Activated B cell treated with CpG ODN at 0.5 μM for 24 hours (primary cell): ENCODE measurements around the gene MGAT4B. TPM values are rescaled to one million over a fixed set of nuclear protein-coding genes. Genes with fewer than 3 reads are reported as not detected.

Source experiments
- ATAC-seq: fragments of 200-7000 bp; cut with Tn5 transposase; one replicate; pipeline ENCODE4 v1.10.0; 2021; ENCODE audit warnings: low read depth, mild to moderate bottlenecking, moderate library complexity
- CTCF ChIA-PET: fragments of 350-600 bp; sonication (Branson Sonifier 250); formaldehyde crosslinking; loops from one replicate; lab custom pipeline; 2021; ENCODE audit warnings: antibody characterized with exemption; lab: Charles Lee
- POLR2A ChIA-PET: fragments of 350-600 bp; sonication (Branson Sonifier 250); formaldehyde crosslinking; loops from one replicate; lab custom pipeline; 2021; ENCODE audit warnings: antibody characterized with exemption; lab: Charles Lee
- DNase-seq: peaks from one replicate; pipeline ENCODE4 v3.0.0; 2022
- H3K27ac Mint-ChIP-seq: one replicate; pipeline ENCODE4 v1.8.0; 2020; ENCODE audit warnings: mixed read lengths
- H3K27me3 Mint-ChIP-seq: one replicate; pipeline ENCODE4 v1.8.0; 2021; ENCODE audit warnings: mixed read lengths
- H3K36me3 Mint-ChIP-seq: one replicate; pipeline ENCODE4 v1.8.0; 2021; ENCODE audit warnings: low read depth, mixed read lengths
- H3K4me1 Mint-ChIP-seq: one replicate; pipeline ENCODE4 v1.8.0; 2021; ENCODE audit warnings: mixed read lengths
- H3K4me3 Mint-ChIP-seq: one replicate; pipeline ENCODE4 v1.8.0; 2020; ENCODE audit warnings: mild to moderate bottlenecking, mixed read lengths
- H3K9me3 Mint-ChIP-seq: one replicate; pipeline ENCODE4 v1.8.0; 2020; ENCODE audit warnings: mixed read lengths
- intact Hi-C: fragments of 100-400 bp; cut with micrococcal nuclease; formaldehyde crosslinking; loops from one replicate; pipeline ENCODE4 v1.15.1; 2024
- total RNA-seq: library from RNA; stranded (reverse); gene quantifications from 2 replicates; pipeline ENCODE4 v1.2.3, GENCODE V29; 2022
- TF ChIP-seq, protein P1 (sequence below): fragments of 200-600 bp; IDR thresholded peaks from one replicate; pipeline ENCODE4 v1.8.0; 2022; ENCODE audit warnings: antibody characterized with exemption, mild to moderate bottlenecking

MGAT4B gene
- total RNA-seq, 1 donor from 2014 or later = 85.3 TPM

DNA sequence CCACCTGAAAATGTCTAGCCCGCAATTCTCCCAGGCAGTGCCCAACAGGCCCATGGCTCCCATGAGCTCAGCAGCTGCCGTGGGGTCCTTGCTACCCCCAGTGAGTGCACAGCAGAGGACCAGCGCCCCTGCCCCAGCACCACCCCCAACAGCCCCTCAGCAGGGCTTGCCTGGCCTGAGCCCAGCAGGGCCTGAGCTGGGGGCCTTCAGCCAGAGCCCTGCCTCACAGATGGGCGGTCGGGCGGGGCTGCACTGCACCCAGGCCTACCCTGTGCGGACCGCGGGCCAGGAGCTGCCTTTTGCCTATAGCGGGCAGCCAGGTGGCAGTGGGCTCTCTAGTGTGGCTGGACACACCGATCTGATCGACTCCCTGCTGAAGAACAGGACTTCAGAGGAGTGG, 32.2 kb downstream of the MGAT4B start:
- CTCF ChIA-PET = no interaction called here
- no peak for ATAC-seq

GRCh38 chr5:179773686-179774040, 33.0 kb downstream of the MGAT4B start:
- DNase-seq (no peak), ATAC-seq (no peak)
- CTCF ChIA-PET = no interaction called here
- no peaks in the 10 kb centered on the region for H3K9me3 Mint-ChIP-seq
- no peaks in the 10 kb centered on the region for H3K27me3 Mint-ChIP-seq
- no peak overlapping the region for H3K27ac Mint-ChIP-seq
- TF ChIP-seq, protein P1, sequence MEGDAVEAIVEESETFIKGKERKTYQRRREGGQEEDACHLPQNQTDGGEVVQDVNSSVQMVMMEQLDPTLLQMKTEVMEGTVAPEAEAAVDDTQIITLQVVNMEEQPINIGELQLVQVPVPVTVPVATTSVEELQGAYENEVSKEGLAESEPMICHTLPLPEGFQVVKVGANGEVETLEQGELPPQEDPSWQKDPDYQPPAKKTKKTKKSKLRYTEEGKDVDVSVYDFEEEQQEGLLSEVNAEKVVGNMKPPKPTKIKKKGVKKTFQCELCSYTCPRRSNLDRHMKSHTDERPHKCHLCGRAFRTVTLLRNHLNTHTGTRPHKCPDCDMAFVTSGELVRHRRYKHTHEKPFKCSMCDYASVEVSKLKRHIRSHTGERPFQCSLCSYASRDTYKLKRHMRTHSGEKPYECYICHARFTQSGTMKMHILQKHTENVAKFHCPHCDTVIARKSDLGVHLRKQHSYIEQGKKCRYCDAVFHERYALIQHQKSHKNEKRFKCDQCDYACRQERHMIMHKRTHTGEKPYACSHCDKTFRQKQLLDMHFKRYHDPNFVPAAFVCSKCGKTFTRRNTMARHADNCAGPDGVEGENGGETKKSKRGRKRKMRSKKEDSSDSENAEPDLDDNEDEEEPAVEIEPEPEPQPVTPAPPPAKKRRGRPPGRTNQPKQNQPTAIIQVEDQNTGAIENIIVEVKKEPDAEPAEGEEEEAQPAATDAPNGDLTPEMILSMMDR = no peak
- no peaks in the 10 kb centered on the region for H3K4me1 Mint-ChIP-seq
- intact Hi-C loops = no loop called here
- H3K4me3 Mint-ChIP-seq = no peak overlapping the region
- POLR2A ChIA-PET = no interaction called here
- peaks cover 88% of the 10 kb centered on the region for H3K36me3 Mint-ChIP-seq

More for the DNA sequence above, 32.2 kb downstream of the MGAT4B start:
- intact Hi-C loops = no loop called here
- H3K4me3 Mint-ChIP-seq = no peak overlapping the region
- H3K27ac Mint-ChIP-seq = no peak overlapping the region
- no peaks in the 10 kb centered on the region for H3K27me3 Mint-ChIP-seq
- TF ChIP-seq, protein P1 = no peak
- POLR2A ChIA-PET = no interaction called here
- no peak for DNase-seq
- no peaks in the 10 kb centered on the region for H3K9me3 Mint-ChIP-seq
- H3K4me1 Mint-ChIP-seq = no peaks in the 10 kb centered on the region
- peaks cover 86% of the 10 kb centered on the region for H3K36me3 Mint-ChIP-seq

- POLR2A ChIA-PET = no interaction called here
- H3K27ac Mint-ChIP-seq = no peak overlapping the region
- no peak for ATAC-seq
- H3K36me3 Mint-ChIP-seq = peaks cover 90% of the 10 kb centered on the region
- no peaks in the 10 kb centered on the region for H3K4me1 Mint-ChIP-seq
- H3K4me3 Mint-ChIP-seq = no peak overlapping the region
- H3K27me3 Mint-ChIP-seq = no peaks in the 10 kb centered on the region
- intact Hi-C loops = no loop called here
- CTCF ChIA-PET = no interaction called here
- DNase-seq = no peak
- H3K9me3 Mint-ChIP-seq = no peaks in the 10 kb centered on the region
- TF ChIP-seq, protein P1 = no peak
These were observed 34.3 kb downstream of the MGAT4B start for GRCh38 chr5:179772351-179772750.

DNA sequence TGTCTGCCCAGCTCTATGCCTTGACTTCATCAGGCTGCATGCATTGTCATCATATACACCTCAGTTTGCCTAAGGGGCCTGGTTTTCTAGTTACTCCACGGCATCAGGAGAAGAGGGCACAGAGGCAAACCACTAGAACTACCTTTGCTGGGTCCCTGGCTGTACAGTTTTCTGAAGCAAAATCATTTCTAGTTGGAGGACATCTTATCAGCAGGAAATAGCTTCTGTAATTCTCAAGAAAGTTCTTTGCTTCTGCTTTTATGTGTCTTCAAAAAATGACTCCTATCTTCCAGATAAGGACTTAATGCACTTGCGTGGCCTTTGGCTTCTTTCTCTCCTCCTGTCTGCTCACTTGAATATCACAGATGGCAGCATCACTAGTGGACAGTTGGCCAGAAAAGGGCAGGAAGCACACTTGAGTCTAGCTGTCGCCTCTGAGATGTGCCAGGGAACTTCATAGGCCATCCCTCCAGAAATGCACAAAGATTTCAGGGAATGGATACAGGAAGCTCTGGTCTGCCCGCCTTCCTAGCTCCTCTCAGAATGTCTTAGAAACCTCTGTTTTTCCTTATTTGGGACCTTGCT, 35.3 kb downstream of the MGAT4B start:
- no peak for ATAC-seq
- TF ChIP-seq, protein P1 = no peak
- ChIA-PET CTCF (interaction anchor here (0.6 to 1.1 kb wide), 2 partner anchors 9 to 68 kb away, joined by 4 to 7 read pairs; no protein-coding TSS in a partner anchor), POLR2A (no interaction called here)
- no peak for DNase-seq
- H3K4me3 Mint-ChIP-seq = no peak overlapping the region
- H3K9me3 Mint-ChIP-seq = no peaks in the 10 kb centered on the region
- H3K36me3 Mint-ChIP-seq = peaks cover 93% of the 10 kb centered on the region
- H3K27me3 Mint-ChIP-seq = no peaks in the 10 kb centered on the region
- intact Hi-C loops = no loop called here
- peaks cover 3% of the 10 kb centered on the region for H3K4me1 Mint-ChIP-seq
- H3K27ac Mint-ChIP-seq = no peak overlapping the region

GRCh38 chr5:179769796-179770195, 36.9 kb downstream of the MGAT4B start:
- DNase-seq = no peak
- no peak for ATAC-seq
- no peaks in the 10 kb centered on the region for H3K9me3 Mint-ChIP-seq
- ChIA-PET CTCF (no interaction called here), POLR2A (no interaction called here)
- no peak overlapping the region for H3K27ac Mint-ChIP-seq
- peaks cover 90% of the 10 kb centered on the region for H3K36me3 Mint-ChIP-seq
- H3K4me1 Mint-ChIP-seq = peaks cover 10% of the 10 kb centered on the region
- no peak overlapping the region for H3K4me3 Mint-ChIP-seq
- intact Hi-C loops = no loop called here
- H3K27me3 Mint-ChIP-seq = no peaks in the 10 kb centered on the region
- TF ChIP-seq, protein P1 = no peak
